Fibroblast of skin of right biceps (primary cell): ENCODE results near the gene CASZ1.

Source experiments
- DNase-seq: peaks from one replicate; pipeline ENCODE4 v3.0.0-alpha.2; 2013

CASZ1 gene

DNA sequence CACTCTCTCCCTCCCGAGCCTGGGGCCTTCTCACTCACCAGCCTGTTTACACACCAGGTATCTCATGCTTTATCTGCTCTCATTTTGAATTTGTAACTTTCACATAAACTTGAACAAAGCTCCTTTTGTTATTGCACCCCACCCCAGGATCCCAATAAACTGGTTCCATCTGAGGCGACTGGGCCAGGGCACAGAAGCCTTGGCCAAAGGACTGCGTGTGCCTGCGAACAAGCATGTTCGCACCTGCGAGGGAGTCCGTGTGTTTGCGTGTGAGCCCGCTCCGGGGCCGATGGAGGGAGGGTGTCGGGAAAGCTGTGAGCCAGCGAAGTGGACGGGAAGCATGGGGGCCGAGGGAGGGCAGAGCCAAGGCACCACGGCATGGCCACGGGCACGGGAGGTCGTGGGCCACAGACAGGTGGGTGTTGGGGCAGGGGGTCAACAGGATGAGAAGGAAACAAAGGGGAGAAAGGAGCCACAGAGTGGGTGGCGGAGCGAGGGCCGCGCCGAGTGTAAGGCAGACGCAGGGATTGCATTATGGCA is 98.8 kb downstream of the CASZ1 start:
- no peak for DNase-seq

- peak; percentile 12 for DNase-seq
These were observed 99.5 kb downstream of the CASZ1 start for GRCh38 chr1:10696977-10697376.

DNA sequence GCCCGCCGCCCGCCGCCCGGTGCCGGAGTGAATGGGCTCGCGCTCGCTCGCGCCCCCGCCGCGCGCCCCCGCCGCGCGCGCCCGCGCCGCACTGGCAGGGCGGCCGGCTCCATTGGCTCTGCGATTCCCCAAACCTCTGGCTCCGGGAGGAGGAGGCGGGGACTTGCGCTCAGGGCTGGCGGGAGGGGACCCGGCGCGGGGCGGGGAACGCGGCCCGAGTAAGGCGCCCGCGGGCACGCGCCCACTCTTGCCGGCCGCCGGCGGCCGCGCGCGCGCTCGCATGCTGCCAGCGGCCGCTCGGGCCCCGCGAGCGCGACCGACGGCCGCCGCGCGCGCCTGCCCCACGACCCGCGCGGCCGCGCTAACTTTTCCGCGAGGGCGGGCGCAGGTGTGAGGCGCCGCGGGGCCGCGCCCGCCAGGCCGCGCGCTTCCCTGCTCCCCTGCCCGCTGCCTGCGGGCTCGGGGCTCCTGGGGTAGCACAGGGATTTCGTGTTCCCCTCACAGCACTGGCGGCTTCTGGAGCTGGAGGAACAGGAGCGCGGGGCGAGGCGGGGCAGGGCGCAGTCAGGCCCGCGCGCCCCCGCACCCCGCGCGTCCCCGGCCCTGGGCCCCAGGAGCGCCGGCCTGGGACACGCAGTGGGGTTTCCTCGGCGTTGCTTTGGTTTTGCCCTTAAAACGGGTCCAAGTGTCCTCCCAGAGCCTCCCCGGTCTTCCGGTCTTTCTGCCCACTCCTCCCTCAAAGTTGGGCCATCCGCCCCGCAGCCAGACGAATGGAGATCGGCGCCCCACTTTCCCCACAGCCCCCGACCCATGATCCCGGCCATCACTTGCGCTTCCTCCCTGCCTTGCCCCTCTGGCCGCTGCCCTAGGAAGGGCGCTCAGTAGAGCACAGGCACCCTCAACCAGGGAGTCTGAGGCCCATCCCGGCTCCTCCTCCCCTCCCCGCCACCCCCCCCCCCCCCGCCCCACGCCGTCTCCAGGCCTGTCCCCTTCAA is 101.5 kb downstream of the CASZ1 start:
- peak; percentile 78 for DNase-seq

- DNase-seq = peak; percentile 10
These were observed 102.2 kb downstream of the CASZ1 start for GRCh38 chr1:10694274-10694632.

- DNase-seq = no peak
These were observed 102.8 kb downstream of the CASZ1 start for GRCh38 chr1:10693497-10694273.

DNA sequence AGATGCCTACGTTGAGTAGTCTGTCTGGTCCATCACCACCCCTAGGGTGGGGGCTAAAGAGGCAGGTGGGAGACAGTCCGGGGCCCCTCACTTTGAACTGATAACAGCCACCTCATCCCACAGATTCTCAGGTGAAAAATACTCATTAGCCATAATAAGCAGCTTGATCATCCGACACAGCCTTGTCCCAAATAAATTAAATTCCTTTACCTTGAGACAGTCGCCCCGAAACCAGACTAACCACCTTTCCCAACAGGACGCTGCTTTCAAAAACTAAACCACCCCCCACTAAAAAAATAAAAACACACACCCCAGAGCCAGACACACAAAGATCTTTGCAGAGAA is 103.3 kb downstream of the CASZ1 start:
- no peak for DNase-seq

DNA sequence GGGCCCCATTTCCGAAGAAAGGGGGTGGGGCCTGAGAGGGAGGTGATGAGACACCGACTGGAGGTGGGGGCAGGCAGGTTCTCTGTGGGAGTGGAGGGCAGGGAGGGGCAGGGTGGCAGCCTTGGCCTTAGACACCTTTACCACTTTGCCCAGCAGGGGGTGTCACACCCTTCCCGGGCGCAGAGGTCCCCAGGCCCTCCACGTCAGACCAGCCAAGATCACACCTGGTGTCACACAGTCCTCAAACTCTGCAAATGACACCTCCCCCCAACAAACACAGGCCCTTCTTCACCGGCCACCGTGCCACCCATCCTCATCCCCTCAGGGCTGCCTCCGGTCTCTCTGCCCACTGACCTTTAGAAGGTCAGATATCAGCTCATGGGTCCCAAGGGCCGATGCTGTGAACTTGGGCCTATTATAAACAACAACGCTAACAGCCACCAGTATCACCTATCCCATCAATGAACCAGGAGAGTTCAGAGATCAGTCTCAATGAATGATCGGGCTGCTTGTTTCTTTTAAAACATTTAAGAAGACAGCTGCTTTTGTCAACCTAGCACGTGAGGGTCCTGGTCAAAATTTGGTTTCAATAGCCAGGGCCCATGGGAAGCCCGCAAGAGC is 103.9 kb downstream of the CASZ1 start:
- DNase-seq = no peak

- no peak for DNase-seq
These were observed 104.7 kb downstream of the CASZ1 start for GRCh38 chr1:10691740-10692125.

- DNase-seq = no peak
These were observed 105.2 kb downstream of the CASZ1 start for GRCh38 chr1:10691075-10691739.

DNA sequence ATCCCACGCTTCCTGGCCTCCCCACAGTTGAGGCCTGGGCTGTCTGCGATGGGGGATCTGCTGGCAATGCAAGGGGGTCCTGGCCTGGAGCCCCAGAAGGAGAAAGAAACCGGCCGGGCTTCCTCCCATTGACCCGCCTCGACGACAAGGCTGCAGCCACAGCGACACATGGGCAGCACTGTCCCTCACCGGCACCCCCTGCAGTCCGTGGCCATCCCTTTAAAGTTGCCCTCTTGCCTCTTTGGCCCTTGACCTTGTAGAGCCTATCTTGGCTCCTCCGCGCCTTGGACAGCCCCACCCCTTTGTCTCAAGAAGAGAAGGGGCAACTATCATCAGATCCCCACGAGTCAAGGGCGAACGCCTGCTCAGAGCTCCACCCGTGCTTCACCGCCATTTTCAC is 106.0 kb downstream of the CASZ1 start:
- DNase-seq = no peak

DNA sequence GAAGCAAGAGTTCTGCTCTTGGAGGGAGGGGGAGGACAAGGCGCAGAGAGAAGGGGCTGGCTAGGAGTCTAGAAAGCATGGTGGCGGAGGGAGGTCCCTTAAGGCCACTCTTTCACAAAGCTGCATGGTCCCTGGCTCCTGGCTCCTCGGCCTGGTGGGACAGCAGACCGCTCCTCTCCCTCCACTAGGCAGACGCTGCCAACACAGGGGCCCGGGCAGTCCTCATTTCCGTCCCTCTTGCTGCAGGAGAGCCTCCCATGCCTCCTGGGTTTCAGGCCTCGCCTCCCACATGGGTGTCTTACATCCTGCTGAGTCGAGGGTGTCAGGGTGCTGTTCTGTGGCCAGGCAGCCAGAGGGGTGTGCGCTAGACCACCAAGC is 108.0 kb downstream of the CASZ1 start:
- no peak for DNase-seq

- peak; percentile 64 for DNase-seq
These were observed 108.6 kb downstream of the CASZ1 start for GRCh38 chr1:10687782-10688408.

- DNase-seq = no peak
These were observed 109.2 kb downstream of the CASZ1 start for GRCh38 chr1:10687251-10687651.

DNA sequence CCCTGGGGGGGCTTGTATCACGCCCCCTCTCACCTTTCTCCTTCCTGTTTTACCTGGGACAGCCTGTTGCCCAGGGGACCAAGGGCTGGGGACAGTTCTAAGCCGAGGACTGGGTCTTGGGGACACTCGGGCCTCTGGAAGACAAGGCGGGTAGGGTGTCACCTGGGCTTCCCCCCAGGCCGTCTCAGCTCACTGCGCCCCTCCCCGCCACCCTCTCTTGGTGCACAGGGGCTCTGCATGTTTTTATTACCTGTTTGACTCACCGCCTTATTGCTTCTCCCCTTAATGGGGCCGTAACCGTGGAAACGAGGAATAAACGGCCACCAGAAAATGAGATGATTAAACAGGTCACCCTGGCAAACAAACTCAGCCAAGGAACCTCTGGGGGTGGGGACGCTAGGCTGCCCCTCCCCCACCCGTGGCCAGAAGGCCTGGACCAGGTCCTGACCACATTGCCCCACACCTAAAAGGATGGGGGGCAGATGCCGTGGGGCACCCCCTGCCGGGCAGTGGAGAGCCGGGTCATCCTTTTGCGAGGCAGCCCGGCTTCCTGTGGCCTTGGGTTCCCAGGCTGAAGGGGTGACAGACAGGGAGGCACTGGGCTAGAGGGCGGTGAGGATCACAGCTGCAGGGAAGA is 109.9 kb downstream of the CASZ1 start:
- no peak for DNase-seq

GRCh38 chr1:10685808-10686403 is 110.5 kb downstream of the CASZ1 start:
- DNase-seq = peak; percentile 17

DNA sequence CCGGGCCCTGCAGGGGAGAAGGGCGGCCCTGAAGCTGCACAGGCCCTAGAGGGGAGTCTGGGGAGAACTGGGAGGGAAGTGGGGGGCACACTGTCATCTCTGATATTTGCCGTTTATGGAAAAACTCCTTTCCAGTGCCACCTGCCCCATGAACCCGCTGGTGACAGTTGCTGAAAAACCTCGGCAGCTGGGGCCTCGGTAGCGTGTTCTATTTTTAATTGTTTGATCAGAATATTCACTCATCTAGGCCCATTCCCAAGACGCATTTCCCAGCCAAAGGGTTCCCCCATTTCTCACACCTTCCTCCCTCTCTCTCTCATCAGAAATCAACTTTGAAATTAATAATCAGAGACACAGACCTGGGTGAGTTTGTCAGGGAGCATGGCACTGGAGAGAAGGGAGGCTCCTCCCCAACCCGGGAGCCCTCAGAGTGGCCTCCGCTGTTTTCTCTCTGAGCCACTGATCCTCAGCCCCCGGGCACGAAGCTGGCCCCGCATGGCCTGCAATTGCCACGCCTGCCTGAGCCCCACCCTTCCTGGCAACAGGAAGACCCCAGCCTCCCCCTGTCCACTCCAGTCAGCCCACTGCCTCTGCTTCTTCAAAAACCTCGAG is 111.1 kb downstream of the CASZ1 start:
- DNase-seq = no peak

- no peak for DNase-seq
These were observed 112.2 kb downstream of the CASZ1 start for GRCh38 chr1:10684221-10684620.

GRCh38 chr1:10682449-10683309 is 113.8 kb downstream of the CASZ1 start:
- no peak for DNase-seq

DNA sequence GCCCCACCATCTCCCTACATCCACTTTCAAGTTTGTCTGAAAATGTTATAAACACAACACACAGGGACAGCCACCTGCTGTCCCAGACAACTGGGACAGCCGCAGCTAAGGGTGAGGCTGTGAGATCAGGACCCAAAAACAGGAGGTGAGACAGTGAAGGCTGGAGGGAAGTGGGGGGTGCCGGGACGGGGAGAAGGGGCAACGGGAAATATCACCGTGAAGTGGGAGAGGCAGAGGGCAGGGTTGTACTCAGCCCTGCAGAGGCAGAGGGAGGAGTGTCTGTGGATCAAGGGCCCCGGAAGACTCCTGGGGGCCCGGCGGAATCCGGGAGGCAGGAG is 114.4 kb downstream of the CASZ1 start:
- no peak for DNase-seq
